NK-92 treated with Interleukin-12 subunit alpha and Interleukin-12 subunit beta, amount 100 ng/mL, for 24 hours (cell line): Measurements from ENCODE around the gene CPNE7.
A peak's percentile ranks its signal among the peaks of the same experiment; 100 is the strongest.
"Not testable (repeated sequence)": the region's sequence is repeated elsewhere in the genome, so short reads cannot be mapped to it uniquely, and the experiment has no call there.

ENCODE experiments used
- DNase-seq: peaks from one replicate; lab custom pipeline; 2025; lab: John Stamatoyannopoulos, UW

Gene CPNE7

GRCh38 chr16:89583197-89583894 lies 7.8 kb downstream of the CPNE7 start:
- DNase-seq = no peak

GRCh38 chr16:89583895-89584644 lies 8.5 kb downstream of the CPNE7 start:
- no peak for DNase-seq

GRCh38 chr16:89584768-89585549 lies 9.4 kb downstream of the CPNE7 start:
- DNase-seq = no peak

DNA sequence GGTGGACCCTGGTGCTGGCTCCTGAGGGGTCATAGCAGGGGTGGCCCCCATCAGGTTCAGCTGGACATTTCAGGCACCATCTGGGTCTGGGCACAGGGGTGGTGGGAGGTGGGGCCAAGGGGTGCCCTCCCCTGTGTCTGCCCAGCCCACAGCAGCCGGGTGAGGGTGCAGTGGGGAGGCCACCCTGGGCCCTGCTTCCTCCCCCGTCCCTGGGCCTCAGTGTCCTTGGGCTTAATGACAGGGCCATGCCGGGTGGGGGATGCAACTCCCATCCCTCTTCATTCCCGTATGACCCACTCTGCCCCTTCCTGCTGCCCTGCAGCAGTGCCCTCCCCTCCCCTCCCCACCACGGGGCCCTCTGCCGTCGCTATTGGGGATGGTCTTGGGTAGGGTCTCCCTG lies 10.7 kb downstream of the CPNE7 start:
- no peak for DNase-seq

- DNase-seq = no peak
These were observed 11.3 kb downstream of the CPNE7 start for GRCh38 chr16:89586853-89587252.

DNA sequence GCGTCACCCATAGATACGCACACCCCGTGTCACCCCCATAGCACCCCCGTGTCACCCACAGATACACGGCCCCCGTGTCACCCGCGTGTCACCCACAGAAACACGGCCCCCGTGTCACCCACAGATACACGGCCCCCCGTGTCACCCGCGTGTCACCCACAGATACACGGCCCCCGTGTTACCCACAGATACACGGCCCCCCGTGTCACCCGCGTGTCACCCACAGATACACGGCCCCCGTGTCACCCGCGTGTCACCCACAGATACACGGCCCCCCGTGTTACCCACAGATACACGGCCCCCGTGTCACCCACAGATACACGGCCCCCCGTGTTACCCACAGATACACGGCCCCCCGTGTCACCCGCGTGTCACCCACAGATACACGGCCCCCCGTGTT lies 12.1 kb downstream of the CPNE7 start:
- DNase-seq = not testable (repeated sequence)

DNA sequence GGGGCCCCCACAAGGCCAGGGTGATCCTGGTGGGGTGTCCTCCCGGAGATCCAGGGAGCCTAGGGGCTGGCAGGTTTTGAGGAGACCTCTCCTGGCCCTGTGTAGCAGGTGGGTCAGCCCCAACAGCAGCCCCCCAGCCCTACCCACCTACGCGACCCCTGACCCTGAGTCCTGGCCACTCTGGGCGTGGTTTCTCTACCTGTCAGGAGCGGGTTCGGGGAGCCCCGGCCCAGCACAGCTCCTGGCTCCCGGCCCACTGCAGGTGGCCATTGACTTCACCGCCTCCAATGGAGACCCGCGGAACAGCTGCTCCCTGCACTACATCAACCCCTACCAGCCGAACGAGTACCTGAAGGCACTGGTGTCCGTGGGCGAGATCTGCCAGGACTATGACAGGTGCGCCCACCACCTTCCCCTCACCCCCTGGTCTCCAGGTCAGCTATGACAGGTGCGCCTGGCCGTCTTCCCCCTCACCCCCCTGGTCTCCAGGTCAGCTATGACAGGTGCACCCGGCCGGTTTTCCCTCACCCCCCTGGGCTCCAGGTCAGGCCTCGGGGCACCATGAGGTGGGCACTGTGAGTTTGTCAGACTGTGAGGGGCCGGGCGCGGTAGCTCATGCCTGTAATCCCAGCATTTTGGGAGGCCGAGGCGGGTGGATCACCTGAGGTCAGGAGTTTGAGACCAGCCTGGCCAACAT lies 13.0 kb downstream of the CPNE7 start:
- no peak for DNase-seq

- DNase-seq = no peak
These were observed 13.8 kb downstream of the CPNE7 start for GRCh38 chr16:89589241-89589926.

- no peak for DNase-seq
These were observed 18.3 kb downstream of the CPNE7 start for GRCh38 chr16:89593841-89594240.

- no peak for DNase-seq
These were observed 19.9 kb downstream of the CPNE7 start for GRCh38 chr16:89595330-89596060.

DNA sequence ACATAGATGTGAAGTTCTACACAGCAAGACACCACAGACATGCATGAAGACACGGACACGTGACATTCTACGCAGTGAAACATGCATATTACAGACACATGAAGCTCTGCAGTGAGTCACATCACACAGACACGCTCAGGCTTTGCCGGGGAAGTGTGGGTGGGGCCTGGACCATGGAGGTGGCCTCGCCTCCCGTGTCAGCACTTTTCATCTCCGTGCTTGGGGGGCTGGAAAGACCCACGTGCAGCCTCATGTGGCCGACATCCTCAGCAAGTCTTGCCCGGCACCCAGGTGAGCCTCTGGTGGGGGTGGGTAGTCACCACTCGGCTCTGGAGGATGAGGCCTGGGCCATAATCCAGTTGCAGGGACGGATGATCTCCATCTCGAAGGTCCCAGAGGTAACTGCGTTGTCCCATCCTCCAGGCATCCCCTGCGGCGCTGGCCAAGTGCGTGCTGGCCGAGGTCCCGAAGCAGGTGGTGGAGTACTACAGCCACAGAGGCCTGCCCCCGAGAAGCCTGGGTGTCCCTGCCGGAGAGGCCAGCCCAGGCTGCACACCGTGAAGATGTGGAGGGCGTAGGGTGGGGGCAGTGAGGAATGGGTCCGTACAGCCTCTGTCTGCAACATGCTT lies 20.6 kb downstream of the CPNE7 start:
- no peak for DNase-seq

DNA sequence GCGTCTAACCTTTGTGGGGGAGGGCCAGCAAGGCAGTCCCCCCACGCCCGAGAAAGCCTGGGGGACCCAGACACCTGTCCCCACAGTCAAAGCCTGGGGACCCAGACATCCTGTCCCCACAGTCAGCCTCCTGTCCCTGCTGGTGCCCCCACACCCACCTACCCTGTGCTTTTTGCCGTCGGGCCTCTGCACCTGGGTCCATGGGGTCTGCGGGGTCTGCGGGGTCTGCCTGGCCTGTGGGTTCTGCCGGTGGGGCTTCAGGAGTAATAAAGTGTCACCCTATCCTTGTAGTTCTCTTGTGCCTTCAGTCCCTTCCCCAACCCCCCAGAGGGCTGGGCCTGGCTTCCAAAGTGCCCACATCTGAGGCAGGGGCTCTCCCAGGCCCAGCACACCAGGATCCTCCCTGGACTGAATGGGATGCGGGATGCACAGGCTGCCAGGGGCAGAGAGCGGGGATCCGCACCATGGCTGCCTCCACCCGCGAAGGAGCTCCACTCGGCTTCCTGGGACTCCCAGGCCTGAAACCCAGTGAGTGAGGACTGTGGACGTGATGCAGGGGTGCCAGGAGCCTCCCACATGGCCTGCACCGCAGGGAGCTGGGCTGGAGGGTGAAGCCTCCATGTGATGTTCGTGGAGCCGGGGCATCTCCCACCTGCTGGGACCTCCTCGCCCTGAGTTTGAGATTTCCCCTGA lies 21.5 kb downstream of the CPNE7 start:
- no peak for DNase-seq

- no peak for DNase-seq
These were observed 22.6 kb downstream of the CPNE7 start for GRCh38 chr16:89598199-89598598.

DNA sequence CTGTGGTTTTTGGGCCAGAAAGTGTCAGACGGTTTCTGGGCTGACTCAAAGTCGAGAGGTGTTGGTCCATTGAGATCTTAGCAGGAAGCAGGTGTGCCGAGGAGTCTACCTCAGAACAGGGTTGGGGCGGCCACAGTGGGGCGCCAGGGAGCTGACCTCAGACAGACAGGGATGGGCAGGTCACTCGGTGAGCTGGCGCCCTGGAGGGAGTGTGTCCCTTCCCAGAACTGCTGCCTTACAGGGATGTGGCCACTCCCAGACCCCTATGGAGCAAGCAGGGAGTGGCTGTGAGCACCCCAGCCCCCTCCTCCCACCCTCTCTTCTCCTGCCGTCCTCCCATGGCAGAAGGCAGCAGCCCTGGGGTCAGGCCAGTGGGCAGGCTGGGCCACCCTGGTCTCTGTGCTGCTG lies 23.9 kb downstream of the CPNE7 start:
- DNase-seq = peak; percentile 18

DNA sequence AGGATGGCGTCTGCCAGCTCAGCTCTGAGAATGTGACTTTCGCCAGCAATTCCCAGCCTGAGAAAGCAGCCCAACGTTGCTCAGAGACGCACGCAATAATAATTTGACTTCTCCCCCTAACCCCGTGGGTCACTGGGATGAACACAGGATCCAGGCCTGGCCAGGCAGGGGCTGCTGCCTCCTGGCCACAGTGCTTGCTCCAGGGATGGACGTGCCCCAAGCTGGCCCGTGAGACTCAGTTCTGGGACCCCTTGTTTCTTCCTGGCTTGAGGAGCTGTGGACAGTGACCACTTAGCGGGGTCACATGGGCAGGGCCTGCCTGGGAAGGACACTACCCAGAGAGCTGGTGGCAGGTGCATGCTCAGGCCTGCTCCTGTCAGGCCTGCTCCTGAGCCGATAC lies 24.3 kb downstream of the CPNE7 start:
- no peak for DNase-seq

GRCh38 chr16:89600427-89600826 lies 24.9 kb downstream of the CPNE7 start:
- DNase-seq = no peak

- DNase-seq = no peak
These were observed 25.4 kb downstream of the CPNE7 start for GRCh38 chr16:89600956-89601355.

DNA sequence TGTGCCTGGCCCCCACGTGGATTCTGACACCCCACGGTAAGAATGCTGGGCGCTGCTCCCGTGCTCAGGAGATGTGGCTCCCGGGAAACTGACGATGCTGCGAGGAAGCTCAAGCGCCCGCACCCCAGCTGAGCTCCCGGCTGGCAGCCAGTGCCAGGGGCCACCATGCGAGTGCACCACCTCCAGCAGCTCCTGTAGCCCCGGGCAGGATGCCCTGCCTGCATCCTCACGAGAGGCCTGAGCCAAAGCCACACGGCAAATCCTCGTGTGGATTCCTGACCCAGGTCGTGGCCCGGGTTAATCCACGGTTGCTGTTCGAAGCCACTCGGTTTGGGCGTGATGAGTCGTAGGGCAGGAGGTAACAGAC lies 26.3 kb downstream of the CPNE7 start:
- DNase-seq = no peak

- DNase-seq = peak; percentile 26
These were observed 26.9 kb downstream of the CPNE7 start for GRCh38 chr16:89602273-89602951.
